GM04504 (cell line): ENCODE measurements around the gene TEAD3.

Experiments
- DNase-seq: peaks from one replicate; pipeline ENCODE4 v3.0.0-alpha.2; 2012; ENCODE audit warnings: low read depth

TEAD3 gene

DNA sequence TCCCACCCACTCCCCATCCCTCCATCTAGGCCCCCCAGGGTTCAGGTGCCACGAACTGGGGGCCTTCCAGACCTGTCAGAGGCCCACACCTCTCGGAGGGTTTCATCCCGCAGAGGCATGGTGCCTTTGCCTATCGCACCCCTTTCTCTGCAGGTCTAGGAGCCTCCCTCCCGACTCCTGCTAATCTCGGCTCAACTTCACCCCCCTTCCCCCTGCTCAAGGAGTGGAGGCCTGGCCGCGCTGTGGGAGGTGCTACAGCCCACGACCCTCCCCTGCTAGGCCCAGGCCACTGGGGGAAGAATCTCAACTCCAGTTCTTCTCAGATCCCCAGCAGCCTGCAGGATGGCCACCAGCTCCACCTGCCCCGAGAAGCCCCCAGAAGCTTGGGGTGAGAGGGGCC, 15.9 kb upstream of the TEAD3 start, which contains the start of gene TULP1:
TSS of gene TULP1 (minus strand) at position 157 of the 400 bp plus-strand sequence. CDS start at position 119, 38 bp downstream.
- no peak for DNase-seq

- DNase-seq, result no peak
These were observed 15.1 kb upstream of the TEAD3 start for GRCh38 chr6:35512006-35512405.

DNA sequence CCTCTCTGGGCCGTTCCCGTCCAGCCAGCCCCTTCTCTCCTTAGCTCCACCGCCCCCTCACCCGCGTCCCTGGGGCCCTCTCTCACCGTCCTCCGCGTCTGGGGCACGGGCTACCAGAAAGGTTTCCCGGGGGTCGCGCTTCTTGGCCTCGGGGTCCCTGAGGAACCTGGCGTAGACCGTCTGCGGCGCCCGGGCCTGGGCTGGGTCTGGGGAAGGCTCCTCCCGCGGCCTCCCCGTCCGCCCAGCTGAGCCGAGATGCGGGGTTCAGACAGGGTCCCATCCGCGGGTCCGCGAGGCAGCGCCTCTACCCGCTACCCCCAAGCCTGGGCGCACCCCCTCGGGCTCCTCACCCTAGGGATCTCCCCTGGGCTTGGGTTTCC, 14.7 kb upstream of the TEAD3 start:
- no peak for DNase-seq

DNA sequence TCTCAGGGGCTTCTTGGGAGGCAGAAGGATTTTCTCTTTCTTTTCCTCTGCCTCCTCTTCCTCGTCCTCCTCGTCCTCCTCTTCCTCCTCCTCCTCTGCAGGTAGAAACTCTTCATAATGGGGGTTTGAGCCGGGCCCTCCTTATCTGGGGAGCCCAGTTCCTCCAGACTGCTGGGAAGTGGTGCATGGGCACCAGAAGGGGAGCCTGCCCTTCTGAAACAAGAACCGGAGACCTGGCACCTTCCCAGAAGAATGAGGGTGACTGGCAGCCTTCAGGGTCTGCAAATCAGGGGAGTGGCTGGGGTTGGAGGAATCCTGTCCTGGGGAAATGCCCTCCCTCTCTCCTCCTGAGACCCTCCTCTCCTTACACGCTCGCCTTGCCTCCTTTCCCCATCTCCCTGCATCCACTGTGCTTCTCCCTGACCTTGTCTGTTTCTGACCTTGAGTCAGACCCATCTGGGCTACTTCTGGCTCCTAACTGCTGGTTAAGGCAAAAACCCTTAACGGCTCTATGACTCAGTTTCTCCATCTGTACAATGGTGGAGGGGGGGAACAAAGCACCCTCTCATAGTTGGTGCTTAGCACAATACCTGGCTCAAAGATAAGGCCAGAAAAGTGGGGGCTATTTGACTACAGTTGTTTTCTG, 14.2 kb upstream of the TEAD3 start:
- DNase-seq, result no peak

- no peak for DNase-seq
These were observed 11.7 kb upstream of the TEAD3 start for GRCh38 chr6:35508542-35508941.

GRCh38 chr6:35508027-35508426, 11.1 kb upstream of the TEAD3 start:
- DNase-seq, result no peak

- no peak for DNase-seq
These were observed 10.3 kb upstream of the TEAD3 start for GRCh38 chr6:35507221-35507620.

- no peak for DNase-seq
These were observed 9.7 kb upstream of the TEAD3 start for GRCh38 chr6:35506536-35506935.

GRCh38 chr6:35505999-35506412, 9.1 kb upstream of the TEAD3 start:
- DNase-seq, result no peak

GRCh38 chr6:35503534-35503933, 6.7 kb upstream of the TEAD3 start:
- DNase-seq, result no peak

DNA sequence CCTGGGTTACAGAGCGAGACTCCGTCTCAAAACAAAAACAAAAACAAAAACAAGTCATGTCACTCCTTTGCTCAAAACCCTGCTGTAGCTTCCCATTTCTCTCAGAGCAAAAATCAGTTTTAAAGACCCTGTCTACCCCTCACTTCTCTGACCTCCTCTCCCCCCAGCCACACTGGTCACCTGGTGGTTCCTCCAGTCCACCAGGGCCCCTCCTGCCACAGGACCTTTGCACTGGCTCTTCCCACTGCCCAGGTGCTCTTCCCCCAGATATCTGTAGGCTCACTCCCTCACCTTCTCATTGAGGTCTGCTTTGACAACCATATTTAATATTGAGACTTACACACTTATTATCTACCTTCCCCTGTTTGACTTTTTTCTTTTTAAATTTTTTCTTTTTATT, 4.9 kb upstream of the TEAD3 start:
- DNase-seq, result no peak

GRCh38 chr6:35500782-35501181, 3.9 kb upstream of the TEAD3 start:
- peak; percentile 30 for DNase-seq

- no peak for DNase-seq
These were observed 2.5 kb upstream of the TEAD3 start for GRCh38 chr6:35499372-35499771.

DNA sequence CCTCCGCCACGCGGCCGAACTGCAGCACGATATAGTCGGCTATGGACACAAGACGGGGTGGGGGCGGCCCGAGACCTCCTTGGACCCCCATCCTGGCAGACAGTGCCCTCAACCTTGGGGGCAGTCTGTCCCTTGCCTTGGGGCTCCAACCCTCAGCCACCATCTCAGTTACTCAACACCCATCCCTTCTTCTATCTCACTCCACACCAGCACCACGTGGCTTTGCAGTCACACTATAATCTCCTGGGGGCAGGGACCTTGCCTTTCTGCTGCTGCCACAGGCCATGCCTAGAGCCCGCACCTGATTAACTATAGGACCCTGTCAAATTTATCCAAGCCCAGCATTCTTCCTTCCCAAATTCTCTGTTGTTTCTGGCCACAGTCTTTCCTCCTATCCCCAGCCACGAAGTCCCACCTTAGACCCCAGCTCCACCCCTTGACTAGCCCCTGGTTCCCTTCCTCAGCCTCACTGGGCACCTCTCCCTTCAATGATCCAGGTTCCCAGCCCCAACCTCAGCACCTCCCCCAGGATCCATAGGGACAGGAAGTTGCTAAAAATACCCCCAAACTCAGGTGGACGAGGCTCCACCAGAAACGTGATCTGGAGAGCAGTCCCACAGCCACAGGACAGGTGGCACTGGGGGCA, 1.7 kb upstream of the TEAD3 start:
- no peak for DNase-seq

DNA sequence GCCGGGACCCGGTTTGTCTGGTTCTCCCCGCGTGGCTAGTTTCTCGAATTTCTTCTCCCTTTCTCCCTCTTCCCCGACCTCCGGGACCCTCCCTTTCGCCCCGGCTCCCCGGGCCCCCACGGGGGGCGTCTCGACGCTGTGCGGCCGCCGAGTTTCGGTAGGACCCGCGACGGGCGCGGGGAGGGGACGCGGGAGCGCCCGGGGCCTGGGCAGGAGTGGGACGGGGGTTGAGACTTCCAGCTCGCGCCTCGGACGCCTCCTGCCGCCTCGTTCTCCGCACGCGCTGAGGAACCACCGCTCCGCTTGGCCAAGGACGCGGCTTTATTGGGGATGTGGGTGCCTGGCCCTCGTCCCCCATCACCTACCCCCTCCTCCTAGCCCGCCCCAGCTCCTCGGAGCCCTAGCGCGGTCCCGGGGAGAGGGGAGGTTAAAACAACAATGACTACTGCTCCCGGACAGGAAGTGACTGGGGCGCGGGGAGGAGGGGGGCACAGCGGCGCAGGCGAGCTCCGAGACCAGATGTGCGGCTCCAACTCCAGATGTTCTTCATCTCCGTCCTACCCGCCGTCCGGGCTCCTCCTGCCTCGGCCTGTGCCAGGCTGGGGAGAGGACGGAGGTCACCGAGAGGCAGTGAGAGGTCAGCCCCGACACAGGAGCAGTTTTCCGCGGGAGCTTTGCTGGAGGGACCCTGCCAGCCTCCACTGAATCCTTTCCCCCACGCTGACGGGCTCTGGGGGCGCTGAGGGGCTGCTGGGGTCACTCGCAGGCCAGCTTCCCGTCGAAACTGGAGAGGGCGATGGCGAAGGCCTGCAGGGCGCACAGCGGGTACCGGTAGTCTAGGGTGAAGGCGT, 917 bp upstream of the TEAD3 start:
- DNase-seq, result peak; percentile 51

GRCh38 chr6:35496036-35496840, 641 bp downstream of the TEAD3 start:
- no peak for DNase-seq

DNA sequence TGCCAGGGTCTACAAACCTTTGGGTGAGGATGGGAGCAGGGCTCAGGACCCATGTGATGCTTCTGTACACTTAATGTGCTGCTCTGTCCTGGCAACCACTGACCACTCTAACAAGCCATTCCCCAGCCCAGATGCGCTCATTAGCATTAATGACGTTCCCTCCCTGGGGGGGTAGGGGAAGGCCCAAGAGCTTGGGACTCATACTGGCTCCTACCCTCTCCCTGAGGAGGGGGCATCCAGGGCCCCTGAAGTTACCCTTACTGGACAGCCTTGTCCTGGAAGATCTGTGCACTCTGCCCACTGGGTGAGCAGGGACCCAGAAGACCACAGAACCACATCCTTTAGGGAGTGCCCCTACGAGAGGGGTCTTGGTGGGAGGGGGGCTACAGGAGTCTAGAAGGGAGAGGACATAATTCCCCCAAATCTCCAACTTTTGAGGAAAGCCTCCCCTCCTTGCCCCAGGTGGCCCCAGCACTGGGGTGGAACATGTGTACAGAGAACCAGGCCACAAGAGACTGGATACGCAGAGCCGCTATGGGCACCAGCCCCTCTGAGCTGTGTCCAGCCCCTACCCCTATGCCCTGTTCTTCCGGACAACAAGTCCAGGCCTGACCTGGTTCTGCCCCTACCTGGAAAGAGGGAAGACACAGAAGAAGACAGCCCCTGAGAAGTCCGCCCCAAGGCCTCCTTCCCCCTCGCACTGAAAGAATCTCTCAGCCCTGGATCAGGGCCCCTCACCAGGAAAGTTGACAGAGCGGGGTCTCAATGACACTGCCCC, 1.4 kb downstream of the TEAD3 start:
- peak; percentile 31 for DNase-seq

DNA sequence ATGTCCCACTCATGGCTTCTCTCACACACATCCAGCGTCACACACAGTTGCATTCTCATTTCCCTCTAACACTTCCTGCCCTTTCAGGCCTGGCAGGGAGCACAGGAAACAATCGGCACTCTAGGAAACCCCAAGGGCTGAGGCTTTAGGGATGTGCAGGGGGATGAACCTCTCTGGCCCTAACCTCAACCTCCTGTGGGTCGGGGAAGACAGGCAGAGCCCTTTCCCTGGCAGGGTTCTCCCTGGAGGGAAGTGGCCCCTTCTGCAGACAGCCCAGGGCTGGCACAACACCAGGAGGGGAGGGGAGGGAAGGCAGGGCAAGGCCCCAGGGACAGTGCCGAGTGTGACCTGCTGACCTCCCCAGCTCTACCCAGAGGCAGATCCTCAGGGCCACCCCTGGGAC, 2.7 kb downstream of the TEAD3 start:
- no peak for DNase-seq

DNA sequence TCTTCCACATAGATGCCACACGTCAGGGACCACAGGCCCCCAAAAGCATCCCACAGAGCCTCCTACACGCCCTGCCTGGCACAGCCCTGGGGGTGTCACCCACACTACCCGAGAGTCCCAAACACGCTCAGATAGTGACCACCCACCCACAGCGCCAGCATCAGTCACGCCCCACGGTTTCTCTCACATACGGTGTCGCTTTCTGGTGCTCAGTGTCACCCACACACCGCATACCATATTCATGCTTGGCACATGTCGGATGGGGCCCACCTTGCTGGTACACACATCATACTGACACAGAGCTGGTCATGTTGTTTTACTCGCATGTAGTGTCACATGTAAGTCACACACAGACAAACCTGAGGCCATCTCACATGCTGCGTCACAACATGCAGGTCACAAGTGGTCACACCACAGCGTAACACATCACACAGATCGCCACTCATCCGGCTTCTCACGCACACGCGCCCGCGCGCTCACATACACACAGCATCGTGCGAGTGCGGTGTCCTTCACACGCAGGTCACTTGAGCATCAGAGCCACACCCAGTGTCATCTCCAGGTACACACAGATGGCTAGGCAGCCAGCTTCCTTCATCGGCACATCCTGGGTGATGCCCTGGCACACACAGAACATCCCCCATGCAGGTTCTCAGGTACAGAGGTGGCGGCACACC, 3.4 kb downstream of the TEAD3 start:
- no peak for DNase-seq

- no peak for DNase-seq
These were observed 4.0 kb downstream of the TEAD3 start for GRCh38 chr6:35492974-35493284.
